SK-N-MC (cell line): Measurements from ENCODE around the gene KRTAP9-4.
A peak's percentile ranks its signal among the peaks of the same experiment; 100 is the strongest.
"Not testable (repeated sequence)": the region's sequence is repeated elsewhere in the genome, so short reads cannot be mapped to it uniquely, and the experiment has no call there.

Experiments
- DNase-seq: peaks from one replicate; pipeline ENCODE4 v3.0.0-alpha.2; 2011; ENCODE audit warnings: low read depth, low spot score
- H3K27ac ChIP-seq: fragments of 200-600 bp; sonication (generic); 2 replicates; pipeline ENCODE4 v1.5.1; 2016; ENCODE audit warnings: mixed run types
- H3K36me3 ChIP-seq: fragments of 200-600 bp; sonication (generic); 2 replicates; pipeline ENCODE4 v1.6.1; 2017; ENCODE audit warnings: antibody characterized with exemption, low read length, mixed read lengths; ENCODE audit not compliant: insufficient read depth
- H3K4me3 ChIP-seq: fragments of 200-600 bp; sonication (generic); 2 replicates; pipeline ENCODE4 v1.5.1; 2016
- H3K9ac ChIP-seq: fragments of 200-600 bp; sonication (generic); 2 replicates; pipeline ENCODE4 v1.8.0; 2017; ENCODE audit warnings: mixed run types, mixed read lengths; ENCODE audit not compliant: insufficient read length
- H3K9me3 ChIP-seq: fragments of 200-600 bp; sonication (generic); 2 replicates; pipeline ENCODE4 v1.6.1; 2017; ENCODE audit warnings: low read depth, mild to moderate bottlenecking, antibody characterized with exemption, low read length, moderate library complexity, mixed read lengths
- EZH2 ChIP-seq: fragments of 200-600 bp; sonication (generic); IDR thresholded peaks from one replicate; pipeline ENCODE4 v1.6.1; 2017; ENCODE audit warnings: antibody characterized with exemption
- FOXP2 ChIP-seq: optimal IDR thresholded peaks from 2 replicates; pipeline ENCODE3; 2011; ENCODE audit warnings: mild to moderate bottlenecking, moderate library complexity; ENCODE audit not compliant: insufficient read depth; ENCODE audit errors: extremely low read length, control extremely low read depth
- POLR2AphosphoS5 ChIP-seq: IDR thresholded peaks from 2 replicates; pipeline ENCODE4 v1.6.1; 2012; ENCODE audit warnings: mild to moderate bottlenecking, low read depth, low read length, borderline replicate concordance

Gene KRTAP9-4

GRCh38 chr17:41249637-41250240, at the start of gene KRTAP9-4:
Gene KRTAP9-4, plus strand, starts transcription at chr17:41249687. Its CDS starts 34 bp downstream, at chr17:41249721.
- not testable (repeated sequence) for DNase-seq, H3K36me3 ChIP-seq, H3K9ac ChIP-seq, H3K9me3 ChIP-seq, H3K4me3 ChIP-seq, H3K27ac ChIP-seq

- H3K27ac ChIP-seq = no peak overlapping the region
- DNase-seq = no peak
- H3K4me3 ChIP-seq = no peak overlapping the region
- no peak for TF ChIP-seq FOXP2
- TF ChIP-seq POLR2AphosphoS5 = no peak
- no peak for TF ChIP-seq EZH2
- H3K9ac ChIP-seq = no peak overlapping the region
- H3K9me3 ChIP-seq = no peaks in the 10 kb centered on the region
- H3K36me3 ChIP-seq = no peaks in the 10 kb centered on the region
Measured at GRCh38 chr17:41211845-41212466, 37.5 kb upstream of the KRTAP9-4 start.

- H3K27ac ChIP-seq = no peak overlapping the region
- no peak for DNase-seq
- H3K36me3 ChIP-seq = no peaks in the 10 kb centered on the region
- no peak overlapping the region for H3K9ac ChIP-seq
- H3K9me3 ChIP-seq = no peaks in the 10 kb centered on the region
- H3K4me3 ChIP-seq = no peak overlapping the region
- TF ChIP-seq POLR2AphosphoS5 (no peak), EZH2 (no peak), FOXP2 (no peak)
Measured at GRCh38 chr17:41212524-41213169, 36.8 kb upstream of the KRTAP9-4 start.

GRCh38 chr17:41215681-41216080, 33.8 kb upstream of the KRTAP9-4 start:
- H3K36me3 ChIP-seq = no peaks in the 10 kb centered on the region
- H3K9ac ChIP-seq = no peak overlapping the region
- DNase-seq = no peak
- H3K27ac ChIP-seq = no peak overlapping the region
- no peaks in the 10 kb centered on the region for H3K9me3 ChIP-seq
- TF ChIP-seq POLR2AphosphoS5 (no peak), FOXP2 (no peak), EZH2 (no peak)
- H3K4me3 ChIP-seq = no peak overlapping the region

- H3K36me3 ChIP-seq = no peaks in the 10 kb centered on the region
- H3K4me3 ChIP-seq = no peak overlapping the region
- DNase-seq = peak; percentile 39
- H3K9ac ChIP-seq = no peak overlapping the region
- TF ChIP-seq POLR2AphosphoS5 (no peak), EZH2 (no peak), FOXP2 (no peak)
- peak overlapping the region; percentile 63 for H3K27ac ChIP-seq
- H3K9me3 ChIP-seq = no peaks in the 10 kb centered on the region
Measured at GRCh38 chr17:41223821-41224220, 25.7 kb upstream of the KRTAP9-4 start.

GRCh38 chr17:41226051-41226450, 23.4 kb upstream of the KRTAP9-4 start:
- H3K9me3 ChIP-seq = no peaks in the 10 kb centered on the region
- no peak overlapping the region for H3K9ac ChIP-seq
- TF ChIP-seq FOXP2 = no peak
- no peak for TF ChIP-seq POLR2AphosphoS5
- TF ChIP-seq EZH2 = no peak
- no peak for DNase-seq
- no peak overlapping the region for H3K27ac ChIP-seq
- no peaks in the 10 kb centered on the region for H3K36me3 ChIP-seq
- no peak overlapping the region for H3K4me3 ChIP-seq

GRCh38 chr17:41226598-41227095, 22.8 kb upstream of the KRTAP9-4 start, which contains the start of gene KRTAP9-2:
Gene KRTAP9-2, plus strand, starts transcription at chr17:41226648. Its CDS starts 7 bp downstream, at chr17:41226655.
- H3K9ac ChIP-seq, DNase-seq, H3K36me3 ChIP-seq, H3K9me3 ChIP-seq: not testable (repeated sequence)
- Histone ChIP-seq H3K4me3 (peak within 1 kb of the TSS; percentile 19), H3K27ac (0 out of 2 replicates have a peak within 1 kb of the TSS, but pooled peaks have one; percentile 19)

- DNase-seq = no peak
- H3K27ac ChIP-seq = no peak overlapping the region
- no peak overlapping the region for H3K9ac ChIP-seq
- H3K9me3 ChIP-seq = no peaks in the 10 kb centered on the region
- H3K36me3 ChIP-seq = no peaks in the 10 kb centered on the region
- TF ChIP-seq FOXP2 (no peak), EZH2 (no peak), POLR2AphosphoS5 (no peak)
- no peak overlapping the region for H3K4me3 ChIP-seq
Measured at GRCh38 chr17:41230094-41230493, 19.4 kb upstream of the KRTAP9-4 start.

- TF ChIP-seq FOXP2 (no peak), POLR2AphosphoS5 (no peak), EZH2 (no peak)
- Histone ChIP-seq H3K9me3 (no peaks in the 10 kb centered on the region), H3K4me3 (no peak overlapping the region), H3K9ac (no peak overlapping the region), H3K36me3 (no peaks in the 10 kb centered on the region), H3K27ac (no peak overlapping the region)
- no peak for DNase-seq
Measured at GRCh38 chr17:41231731-41232130, 17.8 kb upstream of the KRTAP9-4 start.

- H3K36me3 ChIP-seq, H3K9me3 ChIP-seq, H3K4me3 ChIP-seq, H3K9ac ChIP-seq, DNase-seq, H3K27ac ChIP-seq: not testable (repeated sequence)
Measured at GRCh38 chr17:41232399-41233105, 16.9 kb upstream of the KRTAP9-4 start, which contains the start of gene KRTAP9-3. Gene KRTAP9-3, plus strand, starts transcription at chr17:41232449. Its CDS starts 53 bp downstream, at chr17:41232502.

GRCh38 chr17:41237116-41237515, 12.4 kb upstream of the KRTAP9-4 start:
- not testable (repeated sequence) for H3K36me3 ChIP-seq, DNase-seq, H3K27ac ChIP-seq

GRCh38 chr17:41237949-41238437, 11.5 kb upstream of the KRTAP9-4 start, which contains the start of gene KRTAP9-8:
Gene KRTAP9-8, plus strand, starts transcription at chr17:41237999. Its CDS starts 53 bp downstream, at chr17:41238052.
- not testable (repeated sequence) for H3K9ac ChIP-seq, H3K27ac ChIP-seq, DNase-seq, H3K36me3 ChIP-seq, H3K9me3 ChIP-seq, H3K4me3 ChIP-seq

More at GRCh38 chr17:41237116-41237515, 12.4 kb upstream of the KRTAP9-4 start:
- not testable (repeated sequence) for H3K4me3 ChIP-seq, H3K9me3 ChIP-seq, H3K9ac ChIP-seq
